Suppressor macrophage (primary cell): ENCODE data around the gene NOC3L.

Experiments
- DNase-seq, 4 experiments: peaks; one replicate each; pipeline ENCODE4 v3.0.0-alpha.2; 2020 to 2022

NOC3L gene

GRCh38 chr10:94294168-94294567, 68.6 kb downstream of the NOC3L start:
- no peak for DNase-seq

GRCh38 chr10:94293354-94293753, 69.4 kb downstream of the NOC3L start:
- no peak for DNase-seq

GRCh38 chr10:94292434-94293090, 70.2 kb downstream of the NOC3L start:
- DNase-seq = peak in 3 of 4 experiments; percentile 16 to 19 (median 17)

GRCh38 chr10:94288361-94289101, 74.2 kb downstream of the NOC3L start:
- DNase-seq = no peak

GRCh38 chr10:94287336-94287735, 75.4 kb downstream of the NOC3L start:
- DNase-seq = no peak

GRCh38 chr10:94286901-94287300, 75.8 kb downstream of the NOC3L start:
- DNase-seq = no peak

GRCh38 chr10:94285271-94285670, 77.5 kb downstream of the NOC3L start:
- DNase-seq = no peak
